Suprapubic skin (tissue), 3 donors: ENCODE data around the gene WFDC1.

Experiments
- EP300 ChIP-seq: sonication (generic); formaldehyde crosslinking; IDR thresholded peaks from one replicate; pipeline ENCODE4 v1.6.1; 2017; ENCODE audit warnings: antibody characterized with exemption
- TF ChIP-seq, protein P1 (sequence below), 2 donors: fragments of 200-600 bp in 1 of 2; fragments of 450-650 bp in 1 of 2; sonication (generic) in 1 of 2; IDR thresholded peaks; one replicate each; pipeline ENCODE4 v1.5.1; 2016 to 2019; ENCODE audit warnings: antibody characterized with exemption in 2 of 2, mild to moderate bottlenecking in 1 of 2, moderate library complexity in 1 of 2

- TF ChIP-seq, protein P1, sequence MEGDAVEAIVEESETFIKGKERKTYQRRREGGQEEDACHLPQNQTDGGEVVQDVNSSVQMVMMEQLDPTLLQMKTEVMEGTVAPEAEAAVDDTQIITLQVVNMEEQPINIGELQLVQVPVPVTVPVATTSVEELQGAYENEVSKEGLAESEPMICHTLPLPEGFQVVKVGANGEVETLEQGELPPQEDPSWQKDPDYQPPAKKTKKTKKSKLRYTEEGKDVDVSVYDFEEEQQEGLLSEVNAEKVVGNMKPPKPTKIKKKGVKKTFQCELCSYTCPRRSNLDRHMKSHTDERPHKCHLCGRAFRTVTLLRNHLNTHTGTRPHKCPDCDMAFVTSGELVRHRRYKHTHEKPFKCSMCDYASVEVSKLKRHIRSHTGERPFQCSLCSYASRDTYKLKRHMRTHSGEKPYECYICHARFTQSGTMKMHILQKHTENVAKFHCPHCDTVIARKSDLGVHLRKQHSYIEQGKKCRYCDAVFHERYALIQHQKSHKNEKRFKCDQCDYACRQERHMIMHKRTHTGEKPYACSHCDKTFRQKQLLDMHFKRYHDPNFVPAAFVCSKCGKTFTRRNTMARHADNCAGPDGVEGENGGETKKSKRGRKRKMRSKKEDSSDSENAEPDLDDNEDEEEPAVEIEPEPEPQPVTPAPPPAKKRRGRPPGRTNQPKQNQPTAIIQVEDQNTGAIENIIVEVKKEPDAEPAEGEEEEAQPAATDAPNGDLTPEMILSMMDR (IDR thresholded peaks at IDR 0.05) = no peak
- no peak for TF ChIP-seq EP300
Measured at GRCh38 chr16:84370723-84371552, 76.3 kb downstream of the WFDC1 start.
